Measurements from ENCODE around the gene CMSS1.
A peak's percentile ranks its signal among the peaks of the same experiment; 100 is the strongest.

CMSS1 gene

GRCh38 chr3:99877031-99877579 lies 59.4 kb downstream of the CMSS1 start:
- peaks cover 6% of the 10 kb centered on the region for H3K4me1 ChIP-seq
- no peak overlapping the region for H2AFZ ChIP-seq
- TF ChIP-seq, protein P1, sequence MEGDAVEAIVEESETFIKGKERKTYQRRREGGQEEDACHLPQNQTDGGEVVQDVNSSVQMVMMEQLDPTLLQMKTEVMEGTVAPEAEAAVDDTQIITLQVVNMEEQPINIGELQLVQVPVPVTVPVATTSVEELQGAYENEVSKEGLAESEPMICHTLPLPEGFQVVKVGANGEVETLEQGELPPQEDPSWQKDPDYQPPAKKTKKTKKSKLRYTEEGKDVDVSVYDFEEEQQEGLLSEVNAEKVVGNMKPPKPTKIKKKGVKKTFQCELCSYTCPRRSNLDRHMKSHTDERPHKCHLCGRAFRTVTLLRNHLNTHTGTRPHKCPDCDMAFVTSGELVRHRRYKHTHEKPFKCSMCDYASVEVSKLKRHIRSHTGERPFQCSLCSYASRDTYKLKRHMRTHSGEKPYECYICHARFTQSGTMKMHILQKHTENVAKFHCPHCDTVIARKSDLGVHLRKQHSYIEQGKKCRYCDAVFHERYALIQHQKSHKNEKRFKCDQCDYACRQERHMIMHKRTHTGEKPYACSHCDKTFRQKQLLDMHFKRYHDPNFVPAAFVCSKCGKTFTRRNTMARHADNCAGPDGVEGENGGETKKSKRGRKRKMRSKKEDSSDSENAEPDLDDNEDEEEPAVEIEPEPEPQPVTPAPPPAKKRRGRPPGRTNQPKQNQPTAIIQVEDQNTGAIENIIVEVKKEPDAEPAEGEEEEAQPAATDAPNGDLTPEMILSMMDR (IDR thresholded peaks at IDR 0.05) = no peak
- H3K27me3 ChIP-seq (ENCODE audit: control insufficient read depth, insufficient read depth, low read length) = no peaks in the 10 kb centered on the region
- no peak overlapping the region for H3K4me2 ChIP-seq (ENCODE audit: low read length)
- no peak overlapping the region for H3K9ac ChIP-seq
- peak overlapping the region; percentile 90 for H3K27ac ChIP-seq
- H3K9me3 ChIP-seq (ENCODE audit: control insufficient read depth, low read length) = no peaks in the 10 kb centered on the region
- peak overlapping the region; percentile 54 for H3K4me3 ChIP-seq (ENCODE audit: low read depth, low read length)
- H3K79me2 ChIP-seq = no peaks in the 10 kb centered on the region
- H3K36me3 ChIP-seq (ENCODE audit: control insufficient read depth, insufficient read depth, low read length) = no peaks in the 10 kb centered on the region

DNA sequence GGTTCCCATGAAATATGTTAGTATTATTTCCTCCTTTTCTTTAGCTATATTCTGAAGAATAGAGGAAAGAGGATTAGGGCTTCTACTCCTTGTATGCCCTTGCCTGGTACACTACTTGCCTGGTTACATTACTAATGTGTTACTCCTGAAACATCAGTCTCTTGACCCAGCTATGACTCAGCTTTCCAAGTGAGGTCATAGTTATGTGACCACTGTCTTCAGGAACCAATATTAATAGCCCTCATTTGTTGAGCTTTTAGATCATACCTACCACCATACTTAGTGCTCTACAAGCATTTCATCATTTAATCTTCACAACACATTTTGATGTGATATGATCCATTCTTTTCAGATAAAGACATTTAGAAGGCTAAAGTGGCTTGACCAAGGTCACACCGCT lies 60.3 kb downstream of the CMSS1 start:
- Histone ChIP-seq H3K9ac (no peak overlapping the region), H3K36me3 (ENCODE audit: control insufficient read depth, insufficient read depth, low read length) (no peaks in the 10 kb centered on the region), H3K27ac (peak overlapping the region; percentile 90), H3K4me3 (ENCODE audit: low read depth, low read length) (no peak overlapping the region), H3K4me1 (peaks cover 8% of the 10 kb centered on the region), H3K27me3 (ENCODE audit: control insufficient read depth, insufficient read depth, low read length) (no peaks in the 10 kb centered on the region), H3K79me2 (no peaks in the 10 kb centered on the region), H3K9me3 (ENCODE audit: control insufficient read depth, low read length) (no peaks in the 10 kb centered on the region), H2AFZ (no peak overlapping the region), H3K4me2 (ENCODE audit: low read length) (no peak overlapping the region)
- TF ChIP-seq, protein P1 (IDR thresholded peaks at IDR 0.05) = no peak

GRCh38 chr3:99879275-99879674 lies 61.6 kb downstream of the CMSS1 start:
- TF ChIP-seq, protein P1 (IDR thresholded peaks at IDR 0.05) = no peak
- H3K4me2 ChIP-seq (ENCODE audit: low read length) = no peak overlapping the region
- no peak overlapping the region for H3K4me3 ChIP-seq (ENCODE audit: low read depth, low read length)
- H3K27ac ChIP-seq = no peak overlapping the region
- peaks cover 8% of the 10 kb centered on the region for H3K4me1 ChIP-seq
- no peak overlapping the region for H3K9ac ChIP-seq
- H3K27me3 ChIP-seq (ENCODE audit: control insufficient read depth, insufficient read depth, low read length) = no peaks in the 10 kb centered on the region
- H3K9me3 ChIP-seq (ENCODE audit: control insufficient read depth, low read length) = no peaks in the 10 kb centered on the region
- no peaks in the 10 kb centered on the region for H3K36me3 ChIP-seq (ENCODE audit: control insufficient read depth, insufficient read depth, low read length)
- H3K79me2 ChIP-seq = no peaks in the 10 kb centered on the region
- no peak overlapping the region for H2AFZ ChIP-seq

GRCh38 chr3:99881121-99881524 lies 63.5 kb downstream of the CMSS1 start:
- peak overlapping the region; percentile 73 for H3K27ac ChIP-seq
- no peak overlapping the region for H2AFZ ChIP-seq
- no peak overlapping the region for H3K4me2 ChIP-seq (ENCODE audit: low read length)
- H3K79me2 ChIP-seq = no peaks in the 10 kb centered on the region
- no peaks in the 10 kb centered on the region for H3K9me3 ChIP-seq (ENCODE audit: control insufficient read depth, low read length)
- TF ChIP-seq, protein P1 (IDR thresholded peaks at IDR 0.05) = no peak
- H3K36me3 ChIP-seq (ENCODE audit: control insufficient read depth, insufficient read depth, low read length) = no peaks in the 10 kb centered on the region
- H3K4me1 ChIP-seq = peaks cover 8% of the 10 kb centered on the region
- no peaks in the 10 kb centered on the region for H3K27me3 ChIP-seq (ENCODE audit: control insufficient read depth, insufficient read depth, low read length)
- H3K9ac ChIP-seq = no peak overlapping the region
- no peak overlapping the region for H3K4me3 ChIP-seq (ENCODE audit: low read depth, low read length)

DNA sequence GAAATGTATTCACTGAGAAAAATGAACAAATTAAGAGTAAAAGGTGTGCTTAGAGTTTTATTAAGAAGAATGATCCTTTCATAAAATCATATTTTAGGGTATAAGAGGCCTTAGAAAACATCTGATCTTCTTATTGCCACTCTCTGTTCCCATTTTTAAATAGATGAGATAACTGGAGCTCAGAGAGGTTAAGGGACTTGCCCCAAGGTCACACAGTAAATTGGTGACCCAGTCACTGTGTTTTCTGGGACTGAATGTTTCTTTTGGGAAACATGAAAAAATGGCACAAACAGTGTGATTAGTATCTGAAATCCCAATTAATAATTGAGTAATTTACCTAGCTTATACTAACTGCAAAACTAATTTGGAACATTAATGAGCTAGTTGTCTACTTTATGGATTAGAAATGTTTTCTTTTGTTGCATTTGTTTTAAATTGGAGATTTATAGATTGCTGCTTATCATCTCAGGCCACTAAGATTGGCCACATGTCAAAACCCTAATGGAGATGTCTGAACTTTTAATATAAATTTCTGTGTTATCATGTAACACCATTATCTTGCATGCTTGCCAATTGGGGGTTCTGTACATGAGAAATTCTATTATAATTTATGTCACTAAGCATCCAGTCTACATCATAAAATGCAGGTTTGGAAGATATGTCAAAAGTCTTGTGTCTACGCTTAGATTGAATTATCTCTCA lies 64.9 kb downstream of the CMSS1 start:
- TF ChIP-seq, protein P1 (IDR thresholded peaks at IDR 0.05) = no peak
- no peaks in the 10 kb centered on the region for H3K79me2 ChIP-seq
- H3K27me3 ChIP-seq (ENCODE audit: control insufficient read depth, insufficient read depth, low read length) = no peaks in the 10 kb centered on the region
- no peak overlapping the region for H3K9ac ChIP-seq
- H3K36me3 ChIP-seq (ENCODE audit: control insufficient read depth, insufficient read depth, low read length) = no peaks in the 10 kb centered on the region
- H3K9me3 ChIP-seq (ENCODE audit: control insufficient read depth, low read length) = no peaks in the 10 kb centered on the region
- H3K4me3 ChIP-seq (ENCODE audit: low read depth, low read length) = no peak overlapping the region
- peaks cover 8% of the 10 kb centered on the region for H3K4me1 ChIP-seq
- no peak overlapping the region for H2AFZ ChIP-seq
- H3K27ac ChIP-seq = no peak overlapping the region
- no peak overlapping the region for H3K4me2 ChIP-seq (ENCODE audit: low read length)
